ENCODE results near the gene DACT2. TPM values are rescaled to one million over a fixed set of nuclear protein-coding genes. Genes with fewer than 3 reads are reported as not detected.
"Not testable (repeated sequence)": the region's sequence is repeated elsewhere in the genome, so short reads cannot be mapped to it uniquely, and the experiment has no call there.

DACT2 gene
- total and polyA plus RNA-seq, 2 experiments from 2014 or later = not detected

DNA sequence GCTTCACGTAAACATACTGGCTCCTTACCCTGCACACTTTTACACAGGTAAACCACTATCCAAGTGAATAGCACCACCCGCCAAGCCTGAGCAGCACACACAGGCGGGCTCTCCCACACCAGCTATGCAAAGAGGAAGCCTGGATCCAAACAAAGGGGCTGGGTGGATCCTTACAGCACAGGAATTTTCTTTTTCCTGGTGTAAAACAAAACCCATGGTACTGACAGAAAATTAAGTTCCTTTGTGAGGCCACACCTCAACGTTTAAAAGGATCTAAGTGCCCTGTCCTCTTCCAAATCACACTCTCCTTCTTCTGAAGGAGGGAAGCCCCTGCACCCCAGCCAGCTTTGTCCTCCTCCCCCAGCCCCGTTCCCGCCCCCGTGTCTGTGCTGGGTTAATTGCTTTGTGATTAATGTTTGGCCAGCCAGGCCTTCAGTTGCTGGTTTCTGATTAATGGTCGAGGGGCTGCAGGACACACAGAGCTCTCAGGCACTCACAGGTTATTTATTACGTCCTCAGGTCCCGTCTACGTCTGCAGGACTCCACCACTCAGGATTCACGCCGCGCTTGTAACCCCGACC, 6.1 kb downstream of the DACT2 start:
- H3K9me3 ChIP-seq (ENCODE audit: low read depth) = no peaks in the 10 kb centered on the region
- no peaks in the 10 kb centered on the region for H3K9me2 ChIP-seq (ENCODE audit: insufficient read depth)
- DNase-seq = no peak
- WGBS, 2 experiments (ENCODE audit: low coverage in 1 of 2, low lambda C conversion rate in 2 of 2, missing lambda C conversion rate in 2 of 2) = 58 to 70% methylated on average over 15 of the region's 15 CpGs
- no peak overlapping the region for H3K9ac ChIP-seq
- TF ChIP-seq EZH2 (IDR thresholded peaks at IDR 0.05; ENCODE audit: insufficient read depth, poor library complexity, severe bottlenecking) = no peak
- H3K27ac ChIP-seq = no peak overlapping the region
- no peaks in the 10 kb centered on the region for H3F3A ChIP-seq (ENCODE audit: insufficient read depth)
- H3K27me3 ChIP-seq (replicated peaks; ENCODE audit: insufficient read depth) = no peaks in the 10 kb centered on the region; the same call in 1 of the 2 replicates
- no peaks in the 10 kb centered on the region for H3K36me3 ChIP-seq (ENCODE audit: low read depth)
- H3K79me2 ChIP-seq (ENCODE audit: insufficient read depth) = no peaks in the 10 kb centered on the region
- H2AFZ ChIP-seq = no peak overlapping the region
- H3K4me2 ChIP-seq (ENCODE audit: unreplicated experiment) = no peak overlapping the region
- H4K20me1 ChIP-seq (ENCODE audit: insufficient read depth) = no peaks in the 10 kb centered on the region
- in situ Hi-C loops (cut with MboI) = no loop called here
- H3K4me3 ChIP-seq = no peak overlapping the region
- H3K4me1 ChIP-seq (ENCODE audit: insufficient read depth) = no peaks in the 10 kb centered on the region

DNA sequence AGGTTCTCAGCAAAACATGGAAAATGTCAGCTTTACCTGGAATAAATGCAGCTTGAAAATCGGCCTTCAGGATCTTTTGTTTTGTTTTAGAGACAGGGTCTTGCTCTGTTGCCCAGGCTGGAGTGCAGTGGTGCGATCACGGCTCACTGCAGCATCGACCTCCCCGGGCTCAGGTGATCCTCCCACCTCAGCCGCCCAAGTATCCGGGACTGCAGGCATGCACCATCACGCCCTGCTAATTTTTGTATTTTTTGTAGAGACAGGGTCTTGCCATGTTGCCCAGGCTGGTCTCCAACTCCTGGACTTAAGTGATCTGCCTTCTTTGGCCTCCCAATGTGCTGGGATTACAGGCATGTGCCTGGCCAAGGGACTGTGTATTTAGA, 7.5 kb downstream of the DACT2 start:
- H3K9me3 ChIP-seq (ENCODE audit: low read depth); H3K27me3 ChIP-seq (replicated peaks; ENCODE audit: insufficient read depth); H3K9ac ChIP-seq; H2AFZ ChIP-seq; H3K36me3 ChIP-seq (ENCODE audit: low read depth); H3K4me3 ChIP-seq; H3F3A ChIP-seq (ENCODE audit: insufficient read depth); H3K9me2 ChIP-seq (ENCODE audit: insufficient read depth); H3K4me1 ChIP-seq (ENCODE audit: insufficient read depth); H3K4me2 ChIP-seq (ENCODE audit: unreplicated experiment); H3K27ac ChIP-seq; H4K20me1 ChIP-seq (ENCODE audit: insufficient read depth); DNase-seq; in situ Hi-C loops (cut with MboI); H3K79me2 ChIP-seq (ENCODE audit: insufficient read depth): not testable (repeated sequence)
- WGBS, 2 experiments (ENCODE audit: low coverage in 1 of 2, low lambda C conversion rate in 2 of 2, missing lambda C conversion rate in 2 of 2) = 60 to 66% methylated on average over 8 of the region's 8 CpGs

DNA sequence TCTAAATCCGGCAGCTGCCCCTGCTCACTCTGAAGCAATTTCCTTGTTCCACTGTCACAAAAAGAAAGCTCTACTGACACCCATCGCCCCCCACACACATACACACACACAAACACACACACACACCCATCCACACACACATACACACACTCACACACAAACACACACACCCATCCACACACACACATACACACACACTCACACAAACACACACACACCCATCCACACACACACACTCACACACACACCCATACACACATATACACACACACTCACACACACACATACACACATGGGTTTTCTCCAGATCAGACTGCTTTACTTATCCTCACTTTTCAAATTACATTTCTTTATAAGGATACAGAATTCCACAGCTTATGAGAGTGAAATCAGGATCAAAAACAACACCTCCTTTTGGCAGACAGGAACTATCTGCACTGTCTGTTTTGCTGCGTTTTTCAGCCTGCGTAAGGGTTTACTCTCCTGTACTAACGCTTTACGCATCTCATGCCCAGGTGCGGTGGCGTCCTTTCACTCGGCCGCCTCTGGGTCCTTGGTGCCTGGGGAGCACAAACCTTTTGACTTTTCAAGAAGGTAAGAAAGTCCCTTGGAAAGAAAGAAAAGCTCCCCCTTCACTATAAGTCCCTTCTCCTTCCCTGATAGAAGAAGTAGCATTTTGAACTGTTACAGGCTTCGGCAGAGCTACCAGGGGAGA, 8.0 kb downstream of the DACT2 start:
- in situ Hi-C loops (cut with MboI) = no loop called here
- Histone ChIP-seq H3K27ac (no peak overlapping the region), H3K36me3 (ENCODE audit: low read depth) (no peaks in the 10 kb centered on the region), H3K4me2 (ENCODE audit: unreplicated experiment) (no peak overlapping the region), H3K9me2 (ENCODE audit: insufficient read depth) (no peaks in the 10 kb centered on the region), H3F3A (ENCODE audit: insufficient read depth) (no peaks in the 10 kb centered on the region), H3K79me2 (ENCODE audit: insufficient read depth) (no peaks in the 10 kb centered on the region), H3K9ac (no peak overlapping the region), H2AFZ (no peak overlapping the region), H4K20me1 (ENCODE audit: insufficient read depth) (no peaks in the 10 kb centered on the region), H3K9me3 (ENCODE audit: low read depth) (no peaks in the 10 kb centered on the region), H3K4me1 (ENCODE audit: insufficient read depth) (no peaks in the 10 kb centered on the region), H3K27me3 (replicated peaks; ENCODE audit: insufficient read depth) (no peaks in the 10 kb centered on the region; the same call in 1 of the 2 replicates), H3K4me3 (no peak overlapping the region)
- DNase-seq = no peak
- no peak for TF ChIP-seq EZH2 (IDR thresholded peaks at IDR 0.05; ENCODE audit: insufficient read depth, poor library complexity, severe bottlenecking)
- TF ChIP-seq EZH2phosphoT487 (IDR thresholded peaks at IDR 0.05; ENCODE audit: insufficient read depth, low read depth) = no peak
- 80% methylated on average over 11 of the region's 11 CpGs for WGBS, 2 experiments (ENCODE audit: low coverage in 1 of 2, low lambda C conversion rate in 2 of 2, missing lambda C conversion rate in 2 of 2)

DNA sequence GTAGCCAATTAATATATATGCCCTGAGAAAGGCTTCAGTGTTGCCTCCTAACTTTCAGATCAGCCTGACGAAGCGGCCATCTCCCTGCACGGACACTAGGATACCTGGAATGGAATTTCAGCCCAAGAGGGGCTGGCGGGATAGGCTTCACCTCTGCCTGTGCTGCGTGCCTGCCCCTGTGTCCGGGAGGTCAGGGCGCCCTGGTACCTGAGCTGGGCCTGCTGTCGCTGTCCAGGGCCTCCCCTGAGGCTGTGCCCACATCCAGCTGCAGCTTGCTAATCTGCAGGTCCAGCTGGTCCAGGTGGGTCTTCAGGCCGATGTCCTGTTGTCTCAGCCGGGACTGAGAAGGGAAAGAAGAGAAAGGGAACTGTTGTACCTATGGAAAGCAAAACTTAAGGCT, 8.6 kb downstream of the DACT2 start:
- TF ChIP-seq EZH2phosphoT487 (IDR thresholded peaks at IDR 0.05; ENCODE audit: insufficient read depth, low read depth) (no peak), EZH2 (IDR thresholded peaks at IDR 0.05; ENCODE audit: insufficient read depth, poor library complexity, severe bottlenecking) (no peak)
- DNase-seq = no peak
- H3K4me1 ChIP-seq (ENCODE audit: insufficient read depth) = no peaks in the 10 kb centered on the region
- H3K36me3 ChIP-seq (ENCODE audit: low read depth) = no peaks in the 10 kb centered on the region
- H3K27me3 ChIP-seq (replicated peaks; ENCODE audit: insufficient read depth) = no peaks in the 10 kb centered on the region; the same call in 1 of the 2 replicates
- in situ Hi-C loops (cut with MboI) = no loop called here
- H3F3A ChIP-seq (ENCODE audit: insufficient read depth) = no peaks in the 10 kb centered on the region
- no peak overlapping the region for H3K4me3 ChIP-seq
- H3K4me2 ChIP-seq (ENCODE audit: unreplicated experiment) = no peak overlapping the region
- no peak overlapping the region for H2AFZ ChIP-seq
- H3K79me2 ChIP-seq (ENCODE audit: insufficient read depth) = no peaks in the 10 kb centered on the region
- no peak overlapping the region for H3K9ac ChIP-seq
- no peaks in the 10 kb centered on the region for H3K9me2 ChIP-seq (ENCODE audit: insufficient read depth)
- H3K9me3 ChIP-seq (ENCODE audit: low read depth) = no peaks in the 10 kb centered on the region
- WGBS, 2 experiments (ENCODE audit: low coverage in 1 of 2, low lambda C conversion rate in 2 of 2, missing lambda C conversion rate in 2 of 2) = 59 to 63% methylated on average over 9 to 10 of the region's 10 CpGs
- no peaks in the 10 kb centered on the region for H4K20me1 ChIP-seq (ENCODE audit: insufficient read depth)
- H3K27ac ChIP-seq = no peak overlapping the region

Measured in GM23248 (cell line).